H9 (cell line): ENCODE measurements around the gene MEGF8. TPM values are rescaled to one million over a fixed set of nuclear protein-coding genes. Genes with fewer than 3 reads are reported as not detected.

Experiments used
- DNase-seq: peaks from one replicate; pipeline ENCODE4 v3.0.0-alpha.2; 2017
- H2AFZ ChIP-seq: one replicate; pipeline ENCODE4 v1.6.1; 2013; ENCODE audit warnings: mild to moderate bottlenecking, low read length, control low read depth, moderate library complexity
- H2AK5ac ChIP-seq: 2 replicates; pipeline ENCODE4 v1.6.1; 2013; ENCODE audit warnings: low read length, control low read depth, mixed read lengths; ENCODE audit not compliant: insufficient read length
- H2BK120ac ChIP-seq: one replicate; pipeline ENCODE4 v1.6.1; 2013; ENCODE audit warnings: low read depth, mild to moderate bottlenecking, low read length, control low read depth, inconsistent platforms; ENCODE audit not compliant: poor library complexity, severe bottlenecking
- H2BK12ac ChIP-seq: 2 replicates; pipeline ENCODE4 v1.6.1; 2013; ENCODE audit warnings: low read length, control low read depth, mixed read lengths, low read depth; ENCODE audit not compliant: insufficient read length
- H2BK15ac ChIP-seq: 2 replicates; pipeline ENCODE4 v1.6.1; 2013; ENCODE audit warnings: low read depth, low read length, control low read depth
- H2BK20ac ChIP-seq: one replicate; pipeline ENCODE4 v1.6.1; 2013; ENCODE audit warnings: low read depth, mild to moderate bottlenecking, low read length, control low read depth, inconsistent platforms; ENCODE audit not compliant: poor library complexity, severe bottlenecking
- H2BK5ac ChIP-seq: 2 replicates; pipeline ENCODE4 v1.6.1; 2013; ENCODE audit warnings: low read length, control low read depth, mixed read lengths; ENCODE audit not compliant: insufficient read length
- H3K14ac ChIP-seq: 2 replicates; pipeline ENCODE4 v1.6.1; 2013; ENCODE audit warnings: low read length, control low read depth; ENCODE audit not compliant: insufficient read depth
- H3K18ac ChIP-seq: 2 replicates; pipeline ENCODE4 v1.6.1; 2013; ENCODE audit warnings: low read depth, mild to moderate bottlenecking, mixed read lengths, low read length, control low read depth; ENCODE audit not compliant: insufficient read length
- H3K23ac ChIP-seq: 2 replicates; pipeline ENCODE4 v1.6.1; 2013; ENCODE audit warnings: low read length, control low read depth, mixed read lengths, low read depth; ENCODE audit not compliant: insufficient read length
- H3K23me2 ChIP-seq: 2 replicates; pipeline ENCODE4 v1.6.1; 2013; ENCODE audit warnings: low read depth, mild to moderate bottlenecking, mixed read lengths, low read length, control low read depth; ENCODE audit not compliant: insufficient read length, poor library complexity, severe bottlenecking
- H3K27ac ChIP-seq: 2 replicates; pipeline ENCODE4 v1.5.1; 2013; ENCODE audit warnings: low read length, control low read depth, mixed read lengths, low read depth; ENCODE audit not compliant: insufficient read length
- H3K27me3 ChIP-seq: 2 replicates; pipeline ENCODE4 v1.6.1; 2013; ENCODE audit warnings: low read length, control low read depth, inconsistent platforms; ENCODE audit not compliant: insufficient read depth
- H3K4ac ChIP-seq: 2 replicates; pipeline ENCODE4 v1.6.1; 2013; ENCODE audit warnings: low read depth, mild to moderate bottlenecking, control low read depth, inconsistent platforms, low read length, moderate library complexity
- H3K4me1 ChIP-seq: 2 replicates; pipeline ENCODE4 v1.6.1; 2013; ENCODE audit warnings: low read length, control low read depth, inconsistent platforms; ENCODE audit not compliant: insufficient read depth
- H3K4me2 ChIP-seq: 2 replicates; pipeline ENCODE4 v1.6.1; 2013; ENCODE audit warnings: low read length, control low read depth, mixed read lengths; ENCODE audit not compliant: insufficient read length, insufficient read depth
- H3K56ac ChIP-seq: 2 replicates; pipeline ENCODE4 v1.6.1; 2013; ENCODE audit warnings: low read depth, mild to moderate bottlenecking, mixed read lengths, low read length, control low read depth; ENCODE audit not compliant: insufficient read length
- H3K79me1 ChIP-seq: 2 replicates; pipeline ENCODE4 v1.6.1; 2013; ENCODE audit warnings: low read depth, mild to moderate bottlenecking, moderate library complexity, low read length, control low read depth, inconsistent platforms; ENCODE audit not compliant: insufficient read depth, poor library complexity, severe bottlenecking
- H3K79me2 ChIP-seq: 2 replicates; pipeline ENCODE4 v1.6.1; 2013; ENCODE audit warnings: low read length, control low read depth, inconsistent platforms; ENCODE audit not compliant: insufficient read depth
- H3K9ac ChIP-seq: 2 replicates; pipeline ENCODE4 v1.6.1; 2013; ENCODE audit warnings: low read length, control low read depth, mixed read lengths; ENCODE audit not compliant: insufficient read length; ENCODE audit errors: extremely low read depth
- H3K9me3 ChIP-seq: one replicate; pipeline ENCODE4 v1.6.1; 2013; ENCODE audit warnings: low read depth, low read length, inconsistent platforms; ENCODE audit not compliant: control insufficient read depth
- H3T11ph ChIP-seq: one replicate; pipeline ENCODE4 v1.6.1; 2013; ENCODE audit warnings: mild to moderate bottlenecking, low read length, control low read depth, inconsistent platforms
- H4K20me1 ChIP-seq: one replicate; pipeline ENCODE4 v1.6.1; 2013; ENCODE audit not compliant: control insufficient read depth, insufficient read length, insufficient read depth
- H4K5ac ChIP-seq: 2 replicates; pipeline ENCODE4 v1.6.1; 2013; ENCODE audit warnings: low read depth, mild to moderate bottlenecking, mixed read lengths, low read length, control low read depth; ENCODE audit not compliant: insufficient read length
- H4K8ac ChIP-seq: replicated peaks from 2 replicates; pipeline ENCODE4 v1.6.1; 2013; ENCODE audit warnings: low read length, control low read depth, mixed read lengths, low read depth; ENCODE audit not compliant: insufficient read length
- H4K91ac ChIP-seq: 2 replicates; pipeline ENCODE4 v1.6.1; 2013; ENCODE audit warnings: low read depth, mild to moderate bottlenecking, moderate library complexity, mixed read lengths, low read length, control low read depth; ENCODE audit not compliant: insufficient read length
- H3K27ac Mint-ChIP-seq, 3 experiments: 2 replicates in 2 of 3; 3 replicates in 1 of 3; pipeline ENCODE4 v1.8.0; 2020 to 2021; ENCODE audit warnings: mixed read lengths in 3 of 3, mild to moderate bottlenecking in 1 of 3, moderate library complexity in 1 of 3
- H3K27me3 Mint-ChIP-seq: 2 replicates; pipeline ENCODE4 v1.8.0; 2021; ENCODE audit warnings: low read depth, mild to moderate bottlenecking, moderate library complexity, mixed read lengths
- H3K36me3 Mint-ChIP-seq, 3 experiments: 2 replicates in 2 of 3; 3 replicates in 1 of 3; pipeline ENCODE4 v1.8.0; 2020 to 2021; ENCODE audit warnings: low read depth in 3 of 3, mixed read lengths in 3 of 3; ENCODE audit not compliant: insufficient read depth in 1 of 3
- H3K4me1 Mint-ChIP-seq, 2 experiments: 2 replicates each; pipeline ENCODE4 v1.8.0; 2020; ENCODE audit warnings: mixed read lengths in 2 of 2
- H3K4me3 Mint-ChIP-seq, 2 experiments: 2 replicates in 1 of 2; 3 replicates in 1 of 2; pipeline ENCODE4 v1.8.0; 2020 to 2021; ENCODE audit warnings: mild to moderate bottlenecking in 2 of 2, mixed read lengths in 2 of 2, moderate library complexity in 1 of 2
- H3K9me3 Mint-ChIP-seq, 2 experiments: 2 replicates in 1 of 2; 3 replicates in 1 of 2; pipeline ENCODE4 v1.8.0; 2020; ENCODE audit warnings: mild to moderate bottlenecking in 2 of 2, mixed read lengths in 2 of 2, moderate library complexity in 1 of 2
- CTCF ChIP-seq: fragments of 200-600 bp; sonication (generic); conservative IDR thresholded peaks from 3 replicates; pipeline ENCODE4 v1.8.0; 2021; ENCODE audit warnings: antibody characterized with exemption, mild to moderate bottlenecking
- WGBS: extraction: QIAGEN DNeasy Blood & Tissue Kit; methylation state at CpG from one replicate; pipeline ENCODE4 v1.1.7; 2013; ENCODE audit warnings: missing lambda C conversion rate, low lambda C conversion rate, mixed read lengths; ENCODE audit not compliant: insufficient read length; ENCODE audit errors: extremely low coverage; 5-methylcytosine and 5-hydroxymethylcytosine counted together
- total RNA-seq: library from RNA; stranded (reverse); gene quantifications from 2 replicates; pipeline ENCODE4 v1.2.1, GENCODE V29; 2021

MEGF8 gene
- total RNA-seq, 1 experiment from 2014 or later, result 28.4 TPM

- Histone ChIP-seq H2AFZ (no peak overlapping the region), H3T11ph (no peak overlapping the region), H2BK15ac (no peak overlapping the region), H2BK20ac (no peak overlapping the region), H3K56ac (no peak overlapping the region), H3K79me2 (no peaks in the 10 kb centered on the region), H3K27me3 (no peaks in the 10 kb centered on the region), H3K23me2 (no peaks in the 10 kb centered on the region), H4K8ac (no peak overlapping the region), H3K27ac (no peak overlapping the region), H3K18ac (no peak overlapping the region), H4K91ac (no peak overlapping the region), H4K20me1 (no peaks in the 10 kb centered on the region), H3K9ac (no peak overlapping the region), H2BK120ac (no peak overlapping the region), H4K5ac (no peak overlapping the region), H3K14ac (no peak overlapping the region), H2AK5ac (no peak overlapping the region), H3K23ac (no peak overlapping the region), H3K9me3 (no peaks in the 10 kb centered on the region), H3K4me1 (no peaks in the 10 kb centered on the region), H2BK12ac (no peak overlapping the region), H3K79me1 (no peaks in the 10 kb centered on the region), H3K4ac (no peak overlapping the region), H3K4me2 (no peak overlapping the region), H2BK5ac (no peak overlapping the region)
- Mint-ChIP-seq H3K4me3 (no peak overlapping the region), H3K27ac (peak overlapping the region in 1 of 3 experiments; percentile 73; a peak in 1 of 7 replicates), H3K9me3 (no peaks in the 10 kb centered on the region; a peak in 1 of 5 replicates), H3K4me1 (peaks cover 0 to 1% of the 10 kb centered on the region in 2 experiments; a peak in 1 of 4 replicates), H3K27me3 (no peaks in the 10 kb centered on the region), H3K36me3 (peaks cover 2 to 28% (median 13%) of the 10 kb centered on the region in 3 experiments; a peak in 5 of 7 replicates)
- no peak for DNase-seq
- no peak for TF ChIP-seq CTCF
- WGBS, result no CpG with 5 or more reads among the region's 31 CpGs
Observed at GRCh38 chr19:42352301-42353259, 27.1 kb downstream of the MEGF8 start.
